Stimulated activated naive B cell treated with anti-CD40 and anti-IgM and Interleukin-4, amounts not matched to agents 10 μg/mL and 1 μg/mL and 100 μg/mL, for 72 hours (primary cell): ENCODE data around the gene IQGAP2.
A peak's percentile ranks its signal among the peaks of the same experiment; 100 is the strongest.

ENCODE experiments used
- ATAC-seq, 2 donors: fragments of 150-1000 bp; cut with Tn5 transposase; replicated peaks; 2 replicates each; pipeline ENCODE4 v1.10.0; 2021; ENCODE audit warnings: moderate library complexity in 1 of 2
- DNase-seq: peaks from one replicate; pipeline ENCODE4 v3.0.0; 2021
- H3K27ac Mint-ChIP-seq: one replicate; pipeline ENCODE4 v1.8.0; 2022; ENCODE audit warnings: mild to moderate bottlenecking, mixed read lengths
- H3K27me3 Mint-ChIP-seq, 2 donors: one replicate each; pipeline ENCODE4 v1.8.0; 2022; ENCODE audit warnings: mixed read lengths in 2 of 2
- H3K36me3 Mint-ChIP-seq, 2 donors: one replicate each; pipeline ENCODE4 v1.8.0; 2022; ENCODE audit warnings: mixed read lengths in 2 of 2, mild to moderate bottlenecking in 1 of 2
- H3K4me1 Mint-ChIP-seq, 2 donors: one replicate each; pipeline ENCODE4 v1.8.0; 2022; ENCODE audit warnings: mixed read lengths in 2 of 2, mild to moderate bottlenecking in 1 of 2
- H3K4me3 Mint-ChIP-seq, 2 donors: one replicate each; pipeline ENCODE4 v1.8.0; 2022; ENCODE audit warnings: mild to moderate bottlenecking in 2 of 2, mixed read lengths in 2 of 2, moderate library complexity in 1 of 2
- H3K9me3 Mint-ChIP-seq, 2 donors: one replicate each; pipeline ENCODE4 v1.8.0; 2022; ENCODE audit warnings: mixed read lengths in 2 of 2, mild to moderate bottlenecking in 1 of 2

The IQGAP2 gene

DNA sequence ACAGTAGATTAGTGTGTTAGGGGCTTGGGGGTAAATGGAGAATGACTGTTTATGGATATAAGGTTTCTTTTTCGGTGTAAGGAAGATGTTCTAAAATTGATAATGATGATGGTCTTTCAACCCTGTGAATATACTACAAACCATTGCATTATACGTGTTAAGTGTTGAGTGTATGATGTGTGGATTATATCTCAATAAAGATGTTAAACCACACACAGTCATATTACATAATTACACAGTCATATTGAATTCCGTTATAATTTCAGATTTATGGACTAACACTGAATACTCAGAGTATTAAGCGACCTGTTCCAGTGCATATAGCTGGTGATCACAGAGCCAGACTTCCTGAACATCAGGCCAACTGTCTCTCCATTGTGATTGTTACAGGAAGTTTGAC lies 152.0 kb downstream of the IQGAP2 start:
- Mint-ChIP-seq H3K27ac (no peak overlapping the region), H3K27me3 (no peaks in the 10 kb centered on the region), H3K9me3 (no peaks in the 10 kb centered on the region), H3K36me3 (no peaks in the 10 kb centered on the region), H3K4me1 (peaks cover 9 to 24% of the 10 kb centered on the region in 2 donors), H3K4me3 (no peak overlapping the region)
- ATAC-seq (no peak), DNase-seq (no peak)

DNA sequence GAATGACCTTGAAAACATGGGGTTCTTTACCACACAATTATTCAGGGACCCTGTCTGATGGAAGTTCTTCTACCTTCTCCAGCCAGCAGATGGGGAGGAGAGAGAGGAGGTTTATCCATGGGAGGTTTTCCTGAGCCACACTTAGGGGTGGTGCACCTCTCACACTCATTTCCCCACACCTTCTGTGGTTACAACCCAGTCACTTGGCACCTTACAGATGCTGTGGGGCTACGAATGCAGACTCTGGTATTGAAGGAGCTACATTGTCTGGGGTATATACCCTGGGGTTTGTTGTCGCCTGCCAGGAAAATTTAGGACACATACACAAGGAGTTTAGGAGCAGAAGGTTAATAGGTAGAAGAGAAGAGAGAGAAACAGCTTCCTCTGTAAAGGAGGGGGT lies 152.6 kb downstream of the IQGAP2 start:
- Mint-ChIP-seq H3K9me3 (no peaks in the 10 kb centered on the region), H3K27ac (no peak overlapping the region), H3K27me3 (no peaks in the 10 kb centered on the region), H3K4me1 (peaks cover 9 to 24% of the 10 kb centered on the region in 2 donors), H3K36me3 (no peaks in the 10 kb centered on the region), H3K4me3 (no peak overlapping the region)
- ATAC-seq: no peak
- DNase-seq: no peak

DNA sequence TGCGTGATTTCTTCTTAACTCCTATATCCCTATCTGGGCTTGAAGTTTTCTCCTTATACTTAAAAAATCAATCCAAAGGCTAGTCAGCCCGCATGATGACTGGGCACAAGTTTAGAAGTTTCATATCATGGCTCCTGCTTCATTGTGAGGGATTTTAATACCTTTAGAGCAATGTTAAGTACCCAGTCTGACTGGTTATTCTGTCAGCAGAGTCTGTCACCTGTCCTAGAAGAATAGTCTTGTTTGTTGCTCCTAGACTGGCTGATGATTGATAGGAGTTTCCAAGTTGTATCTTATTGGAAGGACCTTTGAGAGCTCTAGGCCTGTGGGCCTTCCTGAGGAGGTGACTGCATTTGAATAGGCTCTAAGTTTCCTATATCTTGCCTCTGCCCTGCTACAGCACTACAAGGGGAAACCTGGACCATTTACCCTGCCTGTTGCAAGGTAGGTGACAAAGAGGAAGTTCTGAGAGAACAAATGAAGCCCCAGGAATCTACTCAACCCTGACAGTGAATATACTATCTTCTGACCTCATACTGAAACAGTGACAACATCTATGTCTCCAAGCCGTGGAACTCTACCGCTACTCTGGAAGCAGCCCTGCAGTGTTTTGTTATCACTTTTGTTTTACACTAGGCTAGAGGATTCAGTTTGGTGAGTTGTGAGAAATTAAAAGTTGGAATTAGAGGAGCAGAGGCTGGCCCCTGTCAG lies 153.6 kb downstream of the IQGAP2 start:
- Mint-ChIP-seq H3K4me1 (peaks cover 9 to 24% of the 10 kb centered on the region in 2 donors), H3K9me3 (no peaks in the 10 kb centered on the region), H3K27me3 (no peaks in the 10 kb centered on the region), H3K27ac (peak overlapping the region; percentile 70), H3K36me3 (no peaks in the 10 kb centered on the region), H3K4me3 (no peak overlapping the region)
- DNase-seq (peak; percentile 20), ATAC-seq (peak; percentile 98 to 99)

DNA sequence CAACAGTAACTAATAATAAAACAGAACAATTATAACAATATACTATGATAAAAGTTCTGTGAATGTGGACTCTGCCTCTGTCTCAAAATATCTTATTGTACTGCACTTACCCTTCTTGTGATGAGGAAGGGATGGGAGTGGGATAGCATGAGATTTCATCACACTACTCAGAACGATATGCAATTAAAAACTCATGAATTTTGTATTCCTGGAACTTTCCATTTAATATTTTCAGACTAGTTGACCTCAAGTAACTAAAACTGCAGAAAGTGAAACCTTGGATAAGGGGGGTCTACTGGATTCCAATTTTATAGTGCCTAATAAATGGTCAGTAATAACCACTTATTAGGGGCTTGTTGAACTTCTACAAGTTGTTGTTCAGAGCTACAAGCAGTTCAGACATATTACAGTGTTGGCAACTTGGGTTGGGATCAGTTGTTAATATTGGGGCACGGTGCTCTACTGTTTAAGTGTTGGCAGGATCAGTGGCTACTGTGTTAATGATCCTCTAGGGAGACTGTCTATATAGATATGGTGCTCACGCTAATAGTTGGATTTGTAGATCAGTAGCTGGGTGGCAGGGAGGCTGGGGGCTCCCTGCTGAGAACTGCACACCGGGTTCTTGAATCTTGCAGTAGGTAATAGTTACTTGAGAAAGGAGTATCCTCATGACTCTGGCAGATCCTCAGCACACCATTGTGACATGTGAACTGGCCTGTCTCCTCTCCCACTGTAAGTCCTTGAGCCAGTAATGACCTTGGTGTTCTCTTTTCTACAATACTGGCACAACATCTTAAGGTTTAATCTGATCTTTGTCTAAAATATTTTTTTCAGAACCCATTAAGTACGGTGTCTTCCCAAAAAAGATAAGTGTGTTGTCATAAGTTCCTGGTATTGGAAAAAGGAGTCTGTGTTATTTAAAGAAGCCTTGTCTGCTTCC lies 158.1 kb downstream of the IQGAP2 start:
- Mint-ChIP-seq H3K4me1 (peaks cover 7 to 10% of the 10 kb centered on the region in 2 donors), H3K36me3 (no peaks in the 10 kb centered on the region), H3K27me3 (no peaks in the 10 kb centered on the region), H3K9me3 (no peaks in the 10 kb centered on the region), H3K4me3 (no peak overlapping the region), H3K27ac (no peak overlapping the region)
- ATAC-seq: no peak
- no peak for DNase-seq

DNA sequence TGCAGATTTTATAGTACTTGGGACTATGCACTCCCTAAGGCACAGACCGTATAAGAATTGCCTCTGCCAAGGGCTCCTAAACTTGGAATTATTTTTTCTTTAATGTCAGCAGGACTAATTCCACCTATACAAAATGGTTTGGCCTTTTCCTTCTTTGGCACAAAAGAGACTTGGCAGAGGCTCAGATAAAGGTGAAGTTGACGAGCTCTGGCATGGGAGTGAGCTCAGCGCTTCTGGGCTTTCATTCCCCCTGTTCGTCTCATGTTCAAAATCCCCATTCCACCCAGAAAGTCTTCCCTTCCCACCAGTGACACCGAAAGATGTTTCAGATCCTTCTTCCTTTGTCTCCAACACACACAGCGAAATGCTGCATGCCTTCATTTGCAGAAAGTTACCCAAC lies 158.9 kb downstream of the IQGAP2 start:
- H3K36me3 Mint-ChIP-seq: no peaks in the 10 kb centered on the region
- no peak for DNase-seq
- H3K4me3 Mint-ChIP-seq: no peak overlapping the region
- no peaks in the 10 kb centered on the region for H3K9me3 Mint-ChIP-seq
- H3K4me1 Mint-ChIP-seq: peaks cover 1 to 2% of the 10 kb centered on the region in 2 donors
- no peaks in the 10 kb centered on the region for H3K27me3 Mint-ChIP-seq
- H3K27ac Mint-ChIP-seq: no peak overlapping the region
- ATAC-seq: no peak

DNA sequence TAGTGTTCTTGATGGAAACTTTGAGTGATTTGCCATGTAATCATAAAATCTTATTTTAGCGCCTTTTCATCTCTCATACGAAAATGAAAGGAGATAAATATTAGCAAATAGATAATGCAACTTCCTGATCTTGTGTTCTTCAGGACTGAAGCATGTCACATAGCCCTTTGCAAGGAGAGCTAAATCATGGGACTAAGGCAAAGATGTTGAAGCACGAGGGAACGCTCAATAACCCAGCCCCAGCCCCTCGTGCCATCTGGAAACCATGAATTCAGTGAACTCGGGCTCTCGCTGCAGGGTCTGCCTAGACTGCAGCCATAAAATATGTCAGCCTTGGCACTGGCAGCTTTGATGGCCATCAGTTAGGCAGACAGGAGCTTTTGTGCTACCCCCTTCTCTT lies 161.9 kb downstream of the IQGAP2 start:
- Mint-ChIP-seq H3K36me3 (no peaks in the 10 kb centered on the region), H3K27ac (no peak overlapping the region), H3K9me3 (no peaks in the 10 kb centered on the region), H3K27me3 (no peaks in the 10 kb centered on the region), H3K4me1 (no peaks in the 10 kb centered on the region), H3K4me3 (no peak overlapping the region)
- DNase-seq: no peak
- no peak for ATAC-seq

DNA sequence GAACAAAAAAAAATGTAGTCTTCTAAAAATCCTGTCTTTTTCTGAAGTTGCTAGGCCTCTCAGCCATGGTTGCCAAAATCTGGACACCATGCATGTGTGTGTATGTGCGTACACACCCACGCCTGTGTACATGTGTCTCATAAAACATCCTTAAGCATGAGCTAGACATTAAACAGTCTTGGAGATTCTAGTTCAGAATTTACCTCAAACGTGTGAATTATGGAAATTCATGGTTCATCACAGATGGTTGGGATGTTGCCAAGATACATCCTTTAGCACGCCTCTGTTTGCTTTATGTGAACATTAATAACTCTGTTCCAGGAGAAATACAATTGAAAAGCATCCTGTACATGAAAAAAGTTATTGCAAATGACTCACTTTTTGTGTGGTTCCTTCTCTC lies 167.1 kb downstream of the IQGAP2 start:
- no peak overlapping the region for H3K27ac Mint-ChIP-seq

DNA sequence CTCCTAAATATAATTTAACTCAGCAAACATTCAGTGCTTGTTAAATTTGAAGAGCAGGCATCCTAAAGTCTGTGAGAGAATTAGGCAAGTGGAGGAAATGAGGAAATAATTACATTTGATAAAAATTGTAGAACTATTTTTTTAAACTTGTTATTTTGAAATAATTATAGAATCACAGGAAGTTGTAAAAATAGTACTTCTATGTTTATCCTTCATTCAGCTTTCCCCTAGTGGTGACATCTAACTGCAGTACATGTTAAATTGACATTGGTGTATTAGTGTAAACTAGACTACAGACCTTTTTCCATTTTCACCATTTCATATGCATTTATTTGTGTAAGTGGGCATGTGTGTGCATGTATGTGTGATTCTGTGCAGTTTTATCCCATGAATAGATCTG lies 168.5 kb downstream of the IQGAP2 start:
- Mint-ChIP-seq H3K27ac (no peak overlapping the region), H3K9me3 (no peaks in the 10 kb centered on the region), H3K4me3 (no peak overlapping the region), H3K36me3 (no peaks in the 10 kb centered on the region), H3K4me1 (peaks cover 7 to 13% of the 10 kb centered on the region in 2 donors), H3K27me3 (no peaks in the 10 kb centered on the region)
- ATAC-seq (no peak), DNase-seq (no peak)

More for the DNA sequence above, 167.1 kb downstream of the IQGAP2 start:
- no peaks in the 10 kb centered on the region for H3K36me3 Mint-ChIP-seq
- no peaks in the 10 kb centered on the region for H3K9me3 Mint-ChIP-seq
- H3K4me3 Mint-ChIP-seq: no peak overlapping the region
- DNase-seq: no peak
- H3K27me3 Mint-ChIP-seq: no peaks in the 10 kb centered on the region
- peaks cover 7 to 13% of the 10 kb centered on the region in 2 donors for H3K4me1 Mint-ChIP-seq
- no peak for ATAC-seq

DNA sequence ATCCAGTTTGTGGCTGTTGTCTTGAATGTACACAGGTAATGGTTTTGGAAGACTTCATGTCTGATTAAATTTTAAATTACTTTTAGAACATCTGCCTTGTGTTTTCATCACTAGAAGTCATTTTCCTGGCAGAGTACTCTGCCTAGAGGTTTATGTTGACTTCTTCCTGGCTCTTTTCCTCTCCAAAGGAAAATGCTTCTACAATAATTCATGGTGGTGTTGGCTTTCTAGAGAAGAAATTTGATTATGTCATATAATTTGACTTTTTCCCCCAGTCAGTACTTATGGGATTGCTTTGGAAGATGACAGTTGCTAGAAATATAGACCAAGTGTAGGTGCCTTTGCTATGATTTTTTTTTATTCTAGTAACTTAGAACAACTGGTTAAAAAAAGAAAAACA lies 173.4 kb downstream of the IQGAP2 start:
- ATAC-seq: no peak
- Mint-ChIP-seq H3K27me3 (no peaks in the 10 kb centered on the region), H3K4me1 (peaks cover 8 to 22% of the 10 kb centered on the region in 2 donors), H3K9me3 (no peaks in the 10 kb centered on the region), H3K27ac (no peak overlapping the region), H3K36me3 (no peaks in the 10 kb centered on the region), H3K4me3 (no peak overlapping the region)
- DNase-seq: no peak

DNA sequence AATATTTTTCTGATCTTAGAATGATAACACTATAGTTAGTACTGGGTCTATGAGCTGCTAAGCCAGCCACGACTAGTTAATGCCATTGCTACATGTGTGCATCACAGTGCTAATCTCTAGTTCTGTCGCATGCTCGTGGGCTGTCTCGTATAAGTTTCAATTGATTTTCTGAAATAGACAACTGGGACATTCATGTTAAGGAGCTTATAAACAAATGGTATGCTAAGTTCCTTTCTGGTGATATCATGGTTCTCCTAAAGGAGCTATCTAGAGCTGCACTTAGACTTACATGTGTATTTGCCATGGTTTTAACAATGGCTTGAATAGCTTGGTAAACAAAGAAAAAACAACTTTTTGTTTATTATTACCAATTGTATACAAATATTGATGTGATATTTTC lies 173.9 kb downstream of the IQGAP2 start:
- ATAC-seq: no peak
- Mint-ChIP-seq H3K27ac (no peak overlapping the region), H3K9me3 (no peaks in the 10 kb centered on the region), H3K4me1 (peaks cover 6 to 22% of the 10 kb centered on the region in 2 donors), H3K4me3 (no peak overlapping the region), H3K36me3 (no peaks in the 10 kb centered on the region), H3K27me3 (no peaks in the 10 kb centered on the region)
- DNase-seq: no peak

DNA sequence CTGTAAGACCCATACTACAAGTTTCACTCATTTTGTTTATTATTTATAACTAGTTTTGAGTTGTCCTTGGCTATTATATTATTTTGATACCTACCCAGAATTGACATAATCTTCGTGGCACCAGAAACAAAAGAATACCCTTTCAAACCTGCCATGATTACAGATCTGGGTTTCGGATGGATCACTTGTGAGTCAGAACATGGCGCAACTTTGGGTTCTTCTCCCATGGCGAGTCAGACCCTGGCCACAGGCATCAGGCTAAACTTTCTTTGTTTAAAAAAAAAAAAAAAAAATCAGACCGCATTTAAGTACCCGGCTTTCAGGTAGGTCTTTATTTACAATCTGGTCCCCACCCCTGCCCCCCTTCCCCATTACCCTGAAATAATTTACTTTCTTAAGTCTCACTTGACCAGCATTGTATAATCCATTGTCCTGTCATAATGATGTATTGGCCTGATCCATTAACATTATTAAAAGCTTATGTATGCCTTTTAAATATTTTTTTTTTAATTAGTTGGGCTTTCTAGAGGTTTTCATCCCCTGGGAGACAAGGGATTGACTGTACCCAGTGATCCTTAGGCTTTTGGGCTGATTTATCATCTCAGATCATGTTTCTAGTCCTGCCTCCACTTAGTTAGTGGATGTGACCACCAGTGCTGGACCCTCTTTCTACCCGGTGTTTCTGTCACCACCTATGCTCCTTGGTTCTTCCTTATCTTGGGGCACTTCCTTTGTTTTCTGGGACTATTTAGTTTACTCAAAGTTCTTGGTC lies 176.3 kb downstream of the IQGAP2 start:
- DNase-seq (no peak), ATAC-seq (no peak)
- H3K27ac Mint-ChIP-seq: no peak overlapping the region
- no peaks in the 10 kb centered on the region for H3K27me3 Mint-ChIP-seq
- no peaks in the 10 kb centered on the region for H3K9me3 Mint-ChIP-seq
- H3K36me3 Mint-ChIP-seq: no peaks in the 10 kb centered on the region
- no peak overlapping the region for H3K4me3 Mint-ChIP-seq
- H3K4me1 Mint-ChIP-seq: peaks cover 8 to 30% of the 10 kb centered on the region in 2 donors

DNA sequence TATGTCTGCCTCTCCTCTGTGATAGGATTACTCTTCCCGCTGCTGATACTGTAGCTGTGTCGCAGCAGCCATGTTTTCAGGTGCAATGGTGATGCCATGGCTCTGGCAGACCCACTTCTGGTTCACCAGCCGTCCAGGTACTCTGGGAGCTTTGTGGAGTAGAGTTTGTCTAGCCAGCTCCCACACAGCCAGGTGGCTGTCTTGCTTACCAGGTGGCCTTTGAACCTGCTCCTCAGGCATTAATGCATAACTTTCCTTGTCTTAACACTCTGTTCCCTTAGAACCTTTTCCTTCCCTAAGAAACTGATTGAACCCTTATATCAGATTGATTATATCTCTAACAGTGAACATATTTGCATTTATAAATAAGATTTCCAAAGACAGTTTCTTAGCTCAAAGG lies 177.9 kb downstream of the IQGAP2 start:
- Mint-ChIP-seq H3K27ac (no peak overlapping the region), H3K4me3 (no peak overlapping the region), H3K9me3 (no peaks in the 10 kb centered on the region), H3K27me3 (no peaks in the 10 kb centered on the region), H3K36me3 (no peaks in the 10 kb centered on the region), H3K4me1 (peaks cover 8 to 30% of the 10 kb centered on the region in 2 donors)
- ATAC-seq: no peak
- DNase-seq: no peak

DNA sequence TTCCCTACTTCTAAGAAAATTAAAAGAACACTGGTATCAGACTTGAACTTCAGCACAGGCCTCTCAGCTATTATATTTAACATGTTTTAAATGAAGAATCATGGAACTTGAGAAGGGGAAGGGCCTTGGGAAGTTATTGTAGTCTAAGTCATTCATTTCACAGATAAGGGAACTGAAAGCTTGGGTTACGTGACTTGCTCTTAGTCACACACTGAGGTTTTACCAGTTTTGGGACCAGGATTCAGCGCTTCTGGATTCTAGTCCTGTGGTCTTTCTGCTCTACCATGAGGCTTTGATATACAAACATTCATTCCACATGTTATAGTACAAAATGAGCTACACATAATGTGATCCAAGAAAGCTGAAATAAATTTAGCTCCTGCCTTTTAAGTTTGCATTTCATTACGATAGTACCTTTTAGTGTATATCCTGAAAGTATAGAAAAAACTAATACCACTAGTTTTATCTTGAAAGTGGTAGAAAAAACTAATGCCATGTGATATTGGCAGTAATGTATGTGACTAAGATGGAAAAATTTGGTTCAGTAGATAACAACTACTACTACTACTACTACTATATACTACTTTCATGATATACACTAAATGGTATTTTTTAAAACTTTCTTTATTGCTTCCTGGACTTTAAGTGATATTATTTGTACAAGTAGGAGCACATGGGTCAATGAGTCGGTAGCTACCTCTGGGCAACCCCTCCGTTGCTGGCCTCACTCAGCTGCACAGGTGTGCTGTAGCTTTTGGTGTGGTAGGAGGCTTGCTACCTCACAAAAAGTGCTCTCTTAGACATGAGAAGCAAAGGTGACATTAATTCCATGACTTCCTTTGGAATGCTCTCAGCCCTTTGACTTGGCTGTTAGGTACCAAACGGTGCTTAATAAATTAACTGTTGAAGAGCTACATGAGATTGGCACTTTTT lies 179.4 kb downstream of the IQGAP2 start:
- Mint-ChIP-seq H3K4me1 (peaks cover 8 to 30% of the 10 kb centered on the region in 2 donors), H3K9me3 (no peaks in the 10 kb centered on the region), H3K27ac (no peak overlapping the region), H3K27me3 (no peaks in the 10 kb centered on the region), H3K4me3 (no peak overlapping the region), H3K36me3 (no peaks in the 10 kb centered on the region)
- ATAC-seq (peak; percentile 98 to 100), DNase-seq (peak; percentile 36)
